HL-60 (cell line): ENCODE results near the gene NTHL1.

ENCODE experiments used
- CTCF ChIP-seq: IDR thresholded peaks from one replicate; pipeline ENCODE4 v1.5.1; 2011; ENCODE audit warnings: low read length, control low read depth, inconsistent platforms; ENCODE audit not compliant: insufficient read depth
- POLR2AphosphoS5 ChIP-seq: IDR thresholded peaks from 2 replicates; pipeline ENCODE4 v1.6.1; 2012; ENCODE audit warnings: low read depth
- REST ChIP-seq: IDR thresholded peaks from 2 replicates; pipeline ENCODE4 v1.6.1; 2012; ENCODE audit warnings: low read depth; ENCODE audit not compliant: insufficient replicate concordance

- no peak for TF ChIP-seq POLR2AphosphoS5
- TF ChIP-seq CTCF, result no peak
- no peak for TF ChIP-seq REST
Measured at GRCh38 chr16:2070576-2071453, 23.2 kb upstream of the NTHL1 start.
